ENCODE data around the gene DEFB108B.
"Not testable (repeated sequence)": the region's sequence is repeated elsewhere in the genome, so short reads cannot be mapped to it uniquely, and the experiment has no call there.

The DEFB108B gene

DNA sequence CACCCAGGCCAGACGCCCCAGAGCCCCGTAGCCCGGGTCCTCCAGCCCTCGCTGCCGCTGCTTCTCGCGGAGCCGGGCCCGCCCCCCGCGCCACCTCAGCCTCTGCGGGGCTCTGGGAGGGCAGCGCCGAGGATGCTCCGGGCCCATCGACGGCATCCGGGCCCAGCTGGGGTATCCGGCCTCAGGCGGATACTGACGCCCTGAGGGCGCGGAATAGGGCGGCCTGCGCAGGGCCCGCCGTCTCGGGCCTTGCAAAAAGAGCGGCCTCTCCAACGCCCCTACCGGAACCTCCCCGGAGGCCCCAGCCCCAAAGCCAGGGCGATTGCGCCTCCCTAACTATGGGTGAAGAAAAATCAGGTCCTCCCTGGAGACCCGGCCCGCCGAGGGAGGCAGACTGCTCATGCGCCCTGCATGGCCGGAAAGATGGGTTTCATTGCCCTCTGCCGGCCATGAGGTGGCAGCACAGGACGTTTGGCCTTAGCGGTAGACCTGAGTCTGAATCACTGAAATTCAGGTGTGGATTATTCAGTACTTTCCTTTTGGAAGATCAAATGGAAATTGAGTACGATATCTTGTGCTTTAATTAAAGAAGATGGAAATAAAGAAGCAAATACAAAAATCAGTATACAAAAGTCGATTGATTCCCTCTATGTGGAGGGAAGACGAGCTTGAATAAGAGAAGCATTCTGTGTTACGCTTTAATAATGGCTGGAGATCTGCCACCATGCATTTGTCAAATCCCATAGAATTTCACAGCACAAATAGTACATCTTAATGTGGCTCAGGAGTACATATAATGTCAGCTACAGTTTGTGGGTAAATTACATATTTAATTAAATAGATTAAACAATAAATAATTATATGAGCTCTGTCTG lies 19.3 kb upstream of the DEFB108B start:
- DNase-seq (ENCODE audit: low spot score) = peak; percentile 84

DNA sequence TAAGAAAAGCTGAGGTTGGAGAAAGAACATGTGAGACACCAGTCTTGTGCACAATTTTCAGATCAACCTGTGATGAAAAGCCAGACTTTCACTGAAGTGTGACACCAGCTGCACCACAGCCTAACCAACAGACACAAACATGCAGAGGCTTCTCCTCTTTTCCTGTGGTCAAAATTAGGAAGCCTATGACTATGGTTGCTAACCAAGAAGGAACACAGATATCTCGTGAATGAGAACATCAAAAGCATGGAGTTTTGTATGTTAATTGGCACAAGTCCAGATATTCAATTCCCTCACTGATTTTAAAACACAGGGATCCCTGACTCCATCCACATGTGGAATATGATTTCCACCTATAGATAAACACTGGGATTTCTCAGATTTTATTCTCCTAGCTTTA lies 11.5 kb upstream of the DEFB108B start:
- DNase-seq (ENCODE audit: low spot score) = not testable (repeated sequence)

DNA sequence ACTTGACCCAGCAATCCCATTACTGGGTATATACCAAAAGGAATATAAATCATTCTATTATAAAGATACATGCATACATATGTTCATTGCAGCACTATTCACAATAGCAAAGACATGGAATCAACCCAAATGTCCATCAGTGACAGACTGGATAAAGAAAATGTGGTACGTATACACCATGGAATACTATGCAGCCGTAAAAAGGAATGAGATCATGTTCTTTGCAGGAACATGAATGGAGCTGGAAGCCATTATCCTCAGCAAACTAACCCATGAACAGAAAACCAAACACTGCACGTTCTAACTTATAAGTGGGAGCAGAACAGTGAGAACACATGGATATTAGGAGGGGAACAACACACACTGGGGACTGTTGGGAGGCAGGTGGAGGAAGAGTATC lies 3.8 kb upstream of the DEFB108B start:
- not testable (repeated sequence) for DNase-seq (ENCODE audit: low spot score)

DNA sequence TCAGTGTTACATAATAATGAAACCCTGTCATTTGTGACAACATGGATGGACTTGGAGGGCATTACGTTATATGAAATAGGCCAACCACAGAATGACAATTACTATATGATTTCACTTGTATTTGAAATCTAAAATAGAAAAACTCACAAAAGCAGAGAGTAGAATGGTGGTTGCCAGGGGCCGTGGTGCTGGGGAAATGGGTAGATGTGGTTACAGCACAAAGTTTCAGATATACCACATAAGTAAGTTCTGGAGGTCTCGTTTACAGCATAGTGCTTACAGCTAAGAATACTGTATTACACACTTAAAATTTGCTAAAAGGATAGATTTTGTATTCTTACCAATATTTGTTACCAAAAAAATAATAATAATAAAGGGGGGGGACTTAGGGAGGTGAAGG lies 3.3 kb upstream of the DEFB108B start:
- not testable (repeated sequence) for DNase-seq (ENCODE audit: low spot score)

DNA sequence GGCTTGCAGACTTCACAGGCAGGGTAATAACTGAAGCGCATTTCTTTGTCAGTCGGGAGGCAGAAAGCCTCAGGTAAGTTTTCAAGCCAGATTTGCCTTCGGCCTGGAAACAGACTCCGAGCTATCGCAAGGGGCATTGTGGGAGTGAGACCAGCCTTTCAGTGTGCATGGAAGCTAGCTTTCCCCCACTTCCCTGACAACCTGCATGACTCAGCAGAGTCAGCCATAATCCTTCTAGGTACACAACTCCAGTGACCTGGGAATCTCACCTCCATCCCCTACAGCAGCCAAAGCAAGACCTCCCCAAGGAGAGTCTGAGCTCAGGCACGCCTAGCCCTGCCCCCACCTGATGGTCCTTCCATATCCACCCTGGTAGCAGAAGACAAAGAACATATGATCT lies 9.7 kb downstream of the DEFB108B start:
- not testable (repeated sequence) for DNase-seq (ENCODE audit: low spot score)

DNA sequence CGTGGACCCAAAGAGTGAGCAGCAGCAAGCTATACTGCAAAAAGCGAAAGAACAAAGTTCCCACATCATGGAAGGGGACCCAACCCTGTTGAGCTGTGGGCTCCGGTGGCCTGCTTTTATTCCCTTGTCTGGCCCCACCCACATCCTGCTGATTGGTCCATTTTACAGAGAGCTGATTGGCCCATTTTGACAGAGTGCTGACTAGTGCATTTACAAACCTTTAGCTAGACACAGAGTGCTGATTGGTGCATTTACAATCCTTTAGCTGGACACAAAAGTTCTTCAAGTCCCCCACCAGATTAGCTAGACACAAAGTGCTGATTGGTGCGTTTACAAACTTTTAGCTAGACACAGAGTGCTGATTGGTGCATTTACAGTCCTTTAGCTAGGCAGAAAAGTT lies 10.4 kb downstream of the DEFB108B start:
- not testable (repeated sequence) for DNase-seq (ENCODE audit: low spot score)

DNA sequence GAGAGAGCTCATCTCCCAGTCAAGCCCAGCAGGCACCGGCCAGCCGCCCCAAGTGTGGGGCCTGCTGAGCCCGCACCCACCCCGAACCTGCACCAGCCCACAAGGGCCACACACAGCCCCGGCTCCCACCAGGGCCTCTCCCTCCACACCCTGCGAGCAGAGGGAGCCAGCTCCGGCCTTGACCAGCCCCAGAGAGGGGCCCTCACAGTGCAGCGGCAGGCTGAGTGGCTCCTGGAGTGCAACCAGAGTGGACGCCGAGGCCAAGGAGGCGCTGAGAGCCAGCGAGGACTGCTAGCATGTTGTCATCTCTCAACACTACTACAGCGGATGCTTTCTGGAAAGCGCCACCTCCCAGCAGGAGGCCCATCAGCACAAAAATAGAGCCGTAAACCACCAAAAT lies 10.9 kb downstream of the DEFB108B start:
- DNase-seq (ENCODE audit: low spot score) = no peak

DNA sequence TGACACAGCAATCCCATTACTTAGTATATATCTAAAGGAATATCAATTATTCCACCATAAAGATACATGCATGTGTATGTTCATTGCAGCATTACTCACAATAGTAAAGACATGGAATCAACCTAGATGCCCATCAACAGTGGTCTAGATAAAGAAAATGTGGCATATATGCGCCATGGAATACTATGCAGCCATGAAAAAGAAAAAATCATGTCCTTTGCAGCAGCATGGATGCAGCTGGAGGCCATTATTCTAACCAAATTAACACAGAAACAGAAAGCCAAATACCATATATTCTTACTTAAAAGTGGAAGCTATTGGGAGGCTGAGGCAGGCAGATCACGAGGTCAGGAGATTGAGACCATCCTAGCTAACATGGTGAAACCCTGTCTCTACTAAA lies 20.9 kb downstream of the DEFB108B start:
- not testable (repeated sequence) for DNase-seq (ENCODE audit: low spot score)

DNA sequence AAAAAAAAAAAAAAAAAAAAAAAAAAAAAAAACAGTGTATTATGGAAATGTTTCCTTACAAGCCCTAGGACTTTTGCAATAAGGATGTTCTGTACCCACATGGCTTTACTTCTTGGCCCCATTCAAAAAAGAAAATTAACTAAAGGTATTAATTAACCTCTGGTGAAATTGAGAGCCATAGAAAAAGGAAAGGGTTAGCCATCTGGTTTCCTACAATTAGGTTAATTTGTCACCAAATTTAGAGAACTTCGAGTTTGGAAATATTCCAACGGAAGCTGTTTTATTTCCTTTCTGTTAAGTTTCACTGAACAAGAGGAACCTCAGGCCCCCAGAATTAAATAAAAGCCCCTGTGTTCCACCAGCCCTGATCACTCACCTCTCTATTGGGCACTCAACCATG lies 22.9 kb downstream of the DEFB108B start:
- not testable (repeated sequence) for DNase-seq (ENCODE audit: low spot score)

DNA sequence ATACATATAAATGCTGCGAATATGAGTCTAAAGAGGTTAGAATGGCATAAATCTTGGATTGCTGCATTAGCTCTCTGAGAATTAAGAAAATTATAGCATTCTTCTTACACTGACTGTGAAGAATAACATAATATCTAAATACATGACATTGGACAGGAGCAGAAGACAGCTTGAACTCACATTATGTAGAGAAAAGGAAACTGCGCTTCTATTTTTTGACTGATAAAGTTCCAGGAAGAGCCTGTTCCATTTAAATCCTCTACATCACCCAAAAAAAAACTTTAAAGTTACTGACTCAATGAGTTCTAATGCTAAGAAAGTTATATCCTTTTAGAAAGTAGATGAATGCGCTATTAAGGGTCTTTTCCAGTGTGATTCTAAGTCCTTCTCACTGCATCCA lies 27.8 kb downstream of the DEFB108B start:
- DNase-seq (ENCODE audit: low spot score) = not testable (repeated sequence)

DNA sequence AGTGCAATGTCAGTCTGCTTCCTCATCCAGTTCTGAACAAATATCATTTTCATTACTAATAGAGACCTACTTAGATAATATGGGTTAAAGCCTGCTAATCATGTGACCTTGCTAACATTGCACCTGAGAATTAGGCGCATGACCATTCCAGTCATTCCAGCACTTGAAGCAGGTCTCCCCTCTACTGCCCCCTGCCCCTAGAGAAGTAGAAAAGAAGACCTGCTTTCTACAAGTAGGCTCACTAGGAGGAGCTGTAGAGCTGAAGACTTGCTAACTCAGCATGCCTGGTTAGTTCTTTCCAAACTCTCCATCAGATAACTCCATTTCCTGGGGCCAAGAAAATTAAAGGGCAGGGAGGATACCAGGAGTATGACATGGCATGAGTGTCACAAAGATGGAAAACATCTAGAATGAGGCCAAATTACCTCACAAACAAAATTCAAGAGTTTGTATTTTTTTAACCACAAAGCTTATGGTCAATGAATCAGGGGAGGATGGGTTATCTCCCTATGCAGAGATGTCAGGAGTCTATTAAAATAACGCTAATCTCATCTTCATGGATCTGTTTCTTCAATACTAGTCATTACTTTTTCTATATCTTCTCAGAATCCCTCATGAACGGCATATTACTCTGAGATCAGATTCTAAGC lies 31.1 kb downstream of the DEFB108B start:
- peak; percentile 23 for DNase-seq (ENCODE audit: low spot score)

DNA sequence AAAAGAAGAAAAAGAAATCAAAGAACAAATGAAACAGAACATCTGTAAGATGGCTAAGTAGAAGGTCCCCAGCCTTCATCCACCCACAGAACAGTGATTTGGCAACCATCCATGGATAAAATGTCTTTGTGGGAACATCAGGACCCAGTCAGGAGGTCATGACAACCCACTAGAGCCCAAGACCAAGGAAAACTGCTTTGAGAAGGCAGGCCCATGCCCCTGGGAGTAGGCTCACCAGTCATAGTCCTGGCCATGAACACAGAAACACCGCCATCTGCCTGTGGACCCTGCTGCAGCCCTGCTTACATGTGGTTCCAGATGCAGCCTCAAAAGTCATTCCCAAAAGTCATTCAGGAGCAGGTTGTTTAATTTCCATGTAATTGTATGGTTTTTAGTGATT lies 34.2 kb downstream of the DEFB108B start:
- DNase-seq (ENCODE audit: low spot score) = not testable (repeated sequence)

DNA sequence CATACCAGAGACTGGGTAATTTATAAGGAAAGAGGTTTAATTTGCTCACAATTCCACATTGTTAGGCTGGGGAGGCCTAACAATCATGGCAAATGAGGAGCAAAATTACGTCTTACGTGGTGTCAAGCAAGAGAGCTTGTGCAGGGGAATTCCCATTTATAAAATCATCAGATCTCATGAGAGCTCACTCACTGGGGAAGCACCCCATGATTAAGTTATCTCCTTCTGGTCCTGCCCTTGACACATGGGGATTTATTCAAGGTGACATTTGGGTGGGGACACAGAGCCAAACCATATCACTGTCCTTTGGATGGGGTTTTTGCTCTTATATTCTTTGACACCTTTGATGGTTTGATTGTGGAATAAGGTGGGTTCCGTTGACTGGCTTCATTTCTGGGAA lies 36.9 kb downstream of the DEFB108B start:
- not testable (repeated sequence) for DNase-seq (ENCODE audit: low spot score)

DNA sequence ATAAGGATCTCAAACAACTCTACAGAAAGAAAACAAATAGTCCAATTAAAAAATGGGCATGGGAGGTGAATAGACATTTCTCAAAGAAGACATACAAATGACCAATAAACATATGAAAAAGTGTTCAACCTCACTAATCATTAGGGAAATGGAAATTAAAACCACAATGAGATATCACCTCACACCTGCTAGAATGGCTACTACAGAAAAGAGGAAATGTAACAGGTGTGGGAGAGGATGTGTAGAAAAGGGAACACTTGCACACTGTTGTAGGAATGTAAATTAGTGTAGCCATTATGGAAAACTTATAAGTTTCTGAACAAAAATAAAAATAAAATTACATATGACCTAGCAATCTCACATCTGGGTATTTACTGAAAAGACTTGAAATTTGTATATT lies 37.7 kb downstream of the DEFB108B start:
- not testable (repeated sequence) for DNase-seq (ENCODE audit: low spot score)

DNA sequence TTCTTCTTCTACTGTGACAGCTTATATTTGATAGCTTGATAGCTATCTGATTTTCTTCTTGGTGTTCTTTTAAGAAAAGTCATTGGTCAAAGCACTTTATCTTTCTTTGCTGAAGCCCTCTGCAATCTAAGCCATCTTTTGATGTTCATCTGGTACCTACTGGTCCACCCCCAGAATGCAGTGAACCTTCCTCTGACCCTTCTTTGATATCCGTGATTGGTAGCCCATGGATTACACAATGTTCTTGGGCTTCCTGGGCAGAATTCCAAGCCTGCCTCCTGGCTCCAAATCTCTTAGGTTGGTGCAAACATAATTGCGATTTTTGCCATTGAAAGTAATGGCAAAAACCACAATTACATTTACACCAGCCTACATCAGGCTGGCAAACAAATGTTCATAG lies 43.3 kb downstream of the DEFB108B start:
- DNase-seq (ENCODE audit: low spot score) = not testable (repeated sequence)

DNA sequence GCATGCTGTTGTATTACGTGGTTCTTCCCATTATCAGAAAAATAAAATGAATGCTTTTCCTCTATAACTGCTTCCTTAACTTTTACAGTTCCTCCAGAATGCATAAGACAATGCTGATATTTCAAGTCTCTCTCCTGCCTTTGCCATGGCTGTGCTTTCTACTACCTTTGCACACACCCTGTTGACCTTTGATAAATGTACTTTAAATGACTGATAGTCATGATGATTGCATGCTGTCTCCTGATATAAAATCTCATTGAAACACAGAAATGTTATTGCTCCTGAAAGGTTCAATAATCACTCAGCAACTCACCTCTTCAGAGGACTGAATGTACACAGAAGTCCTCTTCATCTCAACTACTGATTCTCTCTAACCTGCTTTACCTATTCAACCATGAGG lies 45.1 kb downstream of the DEFB108B start, which contains the start of gene DEFB131B:
Gene DEFB131B, plus strand, starts transcription at position 395 of the 400 bp plus-strand sequence. Its CDS starts 0 bp downstream, at position 395.
- not testable (repeated sequence) for DNase-seq (ENCODE audit: low spot score)

DNA sequence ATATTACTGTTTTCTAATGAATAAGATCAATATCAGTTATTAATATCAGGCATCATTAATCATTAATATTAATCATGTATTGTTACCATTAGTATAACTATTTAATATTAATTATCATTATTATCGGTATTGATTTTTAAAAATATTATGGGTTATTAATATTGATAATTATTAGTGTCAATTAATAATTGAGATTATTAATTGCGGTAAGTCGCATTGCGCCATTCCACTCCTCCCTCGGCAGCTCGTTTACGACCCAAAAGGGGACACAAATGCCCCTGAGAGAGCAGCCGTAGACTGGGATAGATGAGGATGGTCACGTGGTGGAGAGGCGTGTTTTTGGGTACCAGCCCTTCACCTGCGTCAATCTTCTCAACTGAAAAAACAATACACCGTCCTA lies 52.8 kb downstream of the DEFB108B start:
- DNase-seq (ENCODE audit: low spot score) = not testable (repeated sequence)
